NCI-H128 (cell line): ENCODE measurements around the gene SLC4A7.
"Not testable (repeated sequence)": the region's sequence is repeated elsewhere in the genome, so short reads cannot be mapped to it uniquely, and the experiment has no call there.

ENCODE experiments used
- DNase-seq: peaks from one replicate; lab custom pipeline; 2025; ENCODE audit not compliant: unreplicated experiment; lab: John Stamatoyannopoulos, UW

The SLC4A7 gene

GRCh38 chr3:27484015-27484844 lies at the start of gene SLC4A7:
SLC4A7 (minus strand) TSS chr3:27484384; CDS start chr3:27484126, 258 bp downstream.
- peak; percentile 77 for DNase-seq

- no peak for DNase-seq
Observed at GRCh38 chr3:27533261-27533607, 49.0 kb upstream of the SLC4A7 start.

GRCh38 chr3:27532426-27533260 lies 48.5 kb upstream of the SLC4A7 start:
- no peak for DNase-seq

- DNase-seq: not testable (repeated sequence)
Observed at GRCh38 chr3:27531193-27531751, 47.1 kb upstream of the SLC4A7 start.

DNA sequence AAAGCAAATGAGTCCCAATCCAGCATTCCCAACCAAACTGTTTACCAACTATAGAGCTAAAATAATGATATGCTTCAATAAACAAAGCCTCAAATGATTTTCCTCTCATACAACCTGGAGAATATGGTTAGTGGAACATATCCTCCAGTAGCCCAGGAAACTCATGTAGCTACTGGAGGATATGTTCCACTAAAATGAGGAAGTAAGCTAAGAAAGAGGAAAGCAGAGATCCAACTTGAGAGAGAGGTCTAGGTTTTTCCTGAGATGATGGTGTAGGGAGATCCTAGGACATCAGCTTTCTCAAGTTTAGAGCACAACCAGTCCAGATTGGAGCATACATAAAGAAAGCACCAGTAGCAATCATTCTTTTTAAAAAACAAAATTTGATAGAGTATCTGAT lies 44.6 kb upstream of the SLC4A7 start:
- no peak for DNase-seq

- no peak for DNase-seq
Observed at GRCh38 chr3:27526614-27527315, 42.6 kb upstream of the SLC4A7 start.

- no peak for DNase-seq
Observed at GRCh38 chr3:27521872-27522265, 37.7 kb upstream of the SLC4A7 start.

GRCh38 chr3:27521179-27521871 lies 37.1 kb upstream of the SLC4A7 start:
- DNase-seq: no peak

DNA sequence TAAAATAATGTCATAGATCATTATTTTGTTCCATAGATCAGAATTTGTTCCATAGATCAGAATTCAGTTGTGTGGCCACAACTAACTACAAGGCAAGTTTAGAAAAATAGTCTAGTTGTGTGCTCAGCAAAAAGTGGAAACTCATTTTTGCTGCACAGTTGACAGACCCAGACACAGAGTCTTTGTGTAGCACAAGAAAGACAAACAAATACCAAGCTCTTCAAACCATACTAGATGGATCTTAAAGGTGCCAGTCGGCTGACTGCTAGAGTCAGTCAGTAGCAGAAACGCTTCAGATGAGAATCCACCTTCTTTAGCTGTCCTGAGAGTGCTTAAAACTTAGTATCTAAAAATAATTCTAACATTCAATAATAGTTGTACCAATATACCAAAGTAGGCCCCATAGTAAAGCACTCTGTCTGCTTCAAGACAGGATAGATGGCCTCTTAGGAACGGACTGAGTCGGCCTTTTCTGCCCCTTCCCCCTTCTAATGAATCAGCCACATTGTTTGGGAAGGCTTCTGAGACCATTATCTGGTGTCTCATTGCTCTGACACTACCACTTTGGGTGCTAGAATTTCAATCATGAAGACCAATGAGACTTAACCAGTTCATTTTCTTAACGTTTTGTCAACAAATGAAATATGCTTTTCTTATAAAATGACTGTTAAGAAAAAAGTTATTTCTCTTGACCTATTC lies 27.7 kb upstream of the SLC4A7 start:
- DNase-seq: no peak

DNA sequence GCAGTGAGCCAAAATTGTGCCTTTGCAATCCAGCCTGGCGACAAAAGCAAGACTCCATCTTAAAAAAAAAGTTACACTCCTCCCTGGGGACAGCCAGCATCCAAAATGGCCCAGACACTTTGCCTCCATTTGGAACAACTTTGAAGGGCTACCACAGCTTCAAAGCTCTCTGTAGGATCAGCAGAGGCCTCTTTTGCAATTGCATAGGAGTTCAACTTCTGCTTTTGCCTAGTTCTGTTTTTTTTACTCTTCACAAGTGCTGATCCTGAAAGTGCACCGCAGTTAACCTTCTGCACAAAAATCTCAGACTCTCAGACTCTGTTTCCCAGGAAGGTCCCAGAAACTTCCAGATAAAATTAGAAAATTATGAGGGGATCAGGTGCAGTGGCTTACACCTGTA lies 25.2 kb upstream of the SLC4A7 start:
- no peak for DNase-seq

DNA sequence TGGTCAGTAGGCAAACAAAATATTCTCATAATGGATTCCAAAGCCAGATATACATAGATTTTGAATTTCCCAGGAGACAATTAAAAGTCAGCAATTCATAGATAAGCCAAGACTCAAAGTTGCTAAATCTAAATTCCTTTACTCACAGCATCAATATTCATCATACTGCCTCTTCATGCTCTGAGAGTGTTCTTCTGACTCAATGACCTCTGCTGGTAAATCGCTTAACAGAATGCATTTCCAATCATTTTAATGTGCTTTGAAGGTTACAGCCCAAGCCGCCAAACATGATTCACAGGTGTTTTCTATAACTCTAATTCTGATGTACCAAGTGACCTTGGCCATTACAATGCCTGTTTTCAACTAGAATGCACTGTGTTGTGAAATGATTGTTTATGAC lies 24.2 kb upstream of the SLC4A7 start:
- no peak for DNase-seq

- no peak for DNase-seq
Observed at GRCh38 chr3:27507515-27508266, 23.5 kb upstream of the SLC4A7 start.

DNA sequence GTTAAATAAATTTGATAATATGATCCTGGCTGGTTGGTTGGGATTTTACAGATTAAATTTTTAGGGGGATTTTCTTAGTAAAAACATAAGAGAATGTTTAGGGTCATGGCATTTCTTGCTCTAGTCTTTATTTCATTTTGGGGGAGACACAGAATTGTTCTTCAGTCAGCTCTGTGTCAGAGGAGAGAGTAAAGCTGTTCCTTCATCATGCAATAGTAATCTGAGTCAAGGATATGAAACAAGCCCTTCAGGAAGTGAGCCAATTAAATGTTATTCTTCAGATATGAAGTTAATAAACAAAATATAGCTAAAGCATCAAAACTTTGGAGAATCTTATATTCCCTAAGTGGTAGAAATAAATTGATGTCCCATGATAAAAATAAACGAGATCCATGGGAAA lies 22.9 kb upstream of the SLC4A7 start:
- no peak for DNase-seq

DNA sequence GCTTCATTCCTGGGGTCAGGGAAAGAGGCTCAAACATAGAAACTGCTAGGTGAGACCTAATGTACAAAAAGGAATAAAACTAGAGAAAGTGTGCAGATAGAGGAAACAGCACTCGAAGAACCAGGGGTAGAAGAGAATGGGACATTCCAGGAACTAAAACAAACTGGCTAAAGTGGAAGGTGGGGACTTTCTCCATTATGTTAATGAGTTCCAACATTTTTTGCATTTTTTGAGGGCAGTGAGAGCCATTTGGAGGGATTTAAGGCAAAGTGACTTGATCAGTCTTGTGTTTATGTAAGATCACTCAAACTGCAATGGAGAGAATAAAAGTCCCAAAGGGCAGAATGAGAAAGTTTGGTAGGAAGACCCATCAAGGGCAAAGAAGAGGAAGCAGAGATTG lies 20.6 kb upstream of the SLC4A7 start:
- no peak for DNase-seq

DNA sequence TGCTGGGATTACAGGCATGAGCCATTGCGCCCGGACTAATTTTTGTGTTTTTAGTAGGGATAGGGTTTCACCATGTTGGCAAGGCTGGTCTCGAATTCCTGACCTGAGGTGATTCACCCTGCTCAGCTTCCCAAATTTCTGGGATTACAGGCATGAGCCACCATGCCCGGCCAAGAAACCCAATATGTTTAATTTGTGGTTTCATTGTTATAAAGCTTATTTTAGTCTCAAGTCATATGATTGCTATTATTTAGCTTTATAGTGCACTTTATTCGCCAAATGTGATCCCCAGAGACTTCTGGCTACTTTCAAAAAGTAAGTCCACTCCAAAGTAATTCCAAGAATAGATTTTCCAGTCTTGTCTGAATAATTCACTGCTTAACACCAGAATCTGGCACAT lies 19.3 kb upstream of the SLC4A7 start:
- DNase-seq: no peak

DNA sequence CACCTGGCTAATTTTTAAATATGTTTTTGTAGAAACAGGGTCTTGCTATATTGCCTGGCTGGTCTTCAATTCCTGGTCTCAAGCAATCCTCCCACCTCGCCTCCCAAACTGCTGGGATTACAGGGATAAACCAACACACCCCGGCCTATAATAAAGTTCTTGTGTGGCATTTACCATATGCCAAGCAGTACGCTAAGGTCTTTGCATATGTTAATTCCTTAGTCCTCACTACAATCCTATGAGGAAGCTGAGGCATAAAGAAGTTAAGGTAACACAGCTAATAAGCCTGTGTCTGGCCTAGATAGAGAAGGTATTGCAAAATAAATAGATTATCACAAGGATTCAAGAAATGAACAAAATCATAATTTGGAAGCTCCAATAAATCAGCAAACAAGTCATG lies 17.6 kb upstream of the SLC4A7 start:
- no peak for DNase-seq

DNA sequence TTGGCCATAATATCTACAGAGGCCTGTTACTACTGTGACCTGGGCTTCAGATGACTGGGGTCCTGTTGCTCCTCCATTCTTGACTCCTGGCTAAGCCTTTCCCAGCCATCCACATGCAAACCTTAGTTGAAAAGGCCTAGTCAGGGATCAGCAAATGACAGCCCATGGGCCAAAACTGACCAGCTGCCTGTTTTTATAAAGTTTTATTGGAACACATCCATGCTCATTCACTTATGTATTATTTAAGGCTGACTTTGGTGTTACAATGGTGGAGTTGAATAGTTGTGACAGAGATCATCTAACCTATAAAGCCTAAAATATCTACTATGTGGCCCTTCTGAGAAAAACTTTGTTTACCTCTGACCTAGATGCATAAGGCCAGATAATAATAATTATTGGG lies 16.8 kb upstream of the SLC4A7 start:
- no peak for DNase-seq

DNA sequence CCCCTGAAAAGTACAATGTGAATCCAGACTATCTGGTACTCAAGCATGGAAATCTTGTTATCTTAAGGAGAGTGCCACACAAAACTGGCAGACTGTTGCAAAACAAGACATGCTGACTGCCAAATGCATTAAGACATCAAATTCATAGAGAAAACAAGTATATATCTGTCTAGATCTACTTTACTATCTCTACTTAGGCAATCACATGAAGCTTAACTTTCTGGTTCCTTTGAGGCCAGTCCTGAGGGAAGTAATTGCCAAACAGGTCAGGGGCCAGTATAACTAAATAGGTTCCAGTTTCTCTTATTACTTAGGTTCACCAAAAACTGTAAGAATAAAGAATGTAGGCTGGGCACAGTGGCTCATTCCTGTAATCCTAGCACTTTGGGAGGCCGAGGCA lies 15.9 kb upstream of the SLC4A7 start:
- DNase-seq: no peak

DNA sequence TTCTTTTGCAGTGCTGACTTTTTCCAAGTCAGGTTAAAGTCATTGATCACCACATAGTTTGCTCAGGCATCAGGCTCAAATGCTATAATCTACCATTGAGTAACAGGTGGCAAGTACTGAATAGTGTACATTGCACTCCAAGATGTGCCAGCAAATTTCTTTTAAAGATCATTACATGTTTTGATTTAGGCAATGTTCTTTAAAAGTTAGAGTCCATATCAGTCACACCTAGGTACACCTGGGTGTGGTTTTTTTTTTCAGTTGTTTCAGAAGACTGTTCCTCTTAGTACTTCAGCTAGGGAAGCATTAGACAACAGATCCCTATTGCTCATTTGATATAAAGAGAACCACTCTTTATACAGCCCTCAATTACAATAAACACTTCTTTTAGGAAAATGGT lies 10.6 kb upstream of the SLC4A7 start:
- DNase-seq: no peak

GRCh38 chr3:27488821-27489220 lies 4.6 kb upstream of the SLC4A7 start:
- no peak for DNase-seq
